ENCODE measurements around the gene MACROD1. TPM values are rescaled to one million over a fixed set of nuclear protein-coding genes. Genes with fewer than 3 reads are reported as not detected.
A peak's percentile ranks its signal among the peaks of the same experiment; 100 is the strongest.

The MACROD1 gene
- total and polyA plus RNA-seq, 2 of the 13 experiments (the other 11 are each of a cell fraction or from before 2014, with no cell fraction given) = 23.1 to 34.5 TPM

GRCh38 chr11:64007629-64008282 lies 158.2 kb downstream of the MACROD1 start (continued):
- TF ChIP-seq HMG20A (CRISPR knock-in tag; IDR thresholded peaks at IDR 0.05; ENCODE audit: borderline replicate concordance) (peak; percentile 62; the same call in 1 of the 2 replicates), POGZ (CRISPR knock-in tag; IDR thresholded peaks at IDR 0.05) (peak; percentile 59), ZBTB49 (CRISPR knock-in tag; IDR thresholded peaks at IDR 0.05; ENCODE audit: borderline replicate concordance) (no peak), NFE2L2 (IDR thresholded peaks at IDR 0.05; ENCODE audit: low read length) (no peak), RCOR2 (CRISPR knock-in tag; IDR thresholded peaks at IDR 0.05) (peak; percentile 72; the same call in 1 of the 2 replicates), STAG1 (CRISPR knock-in tag; IDR thresholded peaks at IDR 0.05) (peak; percentile 47), MYPOP (CRISPR knock-in tag; IDR thresholded peaks at IDR 0.05) (peak; percentile 98), PTBP1 (IDR thresholded peaks at IDR 0.05; ENCODE audit: low read depth, low read length, poor library complexity, severe bottlenecking) (no peak), ZNF530 (CRISPR knock-in tag; IDR thresholded peaks at IDR 0.05; ENCODE audit: low read depth) (no peak), MZF1 (CRISPR knock-in tag; IDR thresholded peaks at IDR 0.05; ENCODE audit: borderline replicate concordance) (no peak), MED1 (CRISPR knock-in tag; IDR thresholded peaks at IDR 0.05) (peak; percentile 79), ZNF646 (CRISPR knock-in tag; IDR thresholded peaks at IDR 0.05) (no peak), ZNF569 (CRISPR knock-in tag; IDR thresholded peaks at IDR 0.05; ENCODE audit: borderline replicate concordance) (no peak), RNF2 (conservative IDR thresholded peaks at IDR 0.05; ENCODE audit: low read depth) (peak; percentile 42; the same call in 1 of the 2 replicates), LCORL (IDR thresholded peaks at IDR 0.05) (no peak), LCORL (CRISPR knock-in tag; IDR thresholded peaks at IDR 0.05) (peak; percentile 73; the same call in 1 of the 2 replicates), ZNF460 (CRISPR knock-in tag; IDR thresholded peaks at IDR 0.05; ENCODE audit: borderline replicate concordance) (no peak), NR2F2 (IDR thresholded peaks at IDR 0.05; ENCODE audit: borderline replicate concordance, low read depth) (peak; percentile 72)
- TF ChIP-seq, protein P1, sequence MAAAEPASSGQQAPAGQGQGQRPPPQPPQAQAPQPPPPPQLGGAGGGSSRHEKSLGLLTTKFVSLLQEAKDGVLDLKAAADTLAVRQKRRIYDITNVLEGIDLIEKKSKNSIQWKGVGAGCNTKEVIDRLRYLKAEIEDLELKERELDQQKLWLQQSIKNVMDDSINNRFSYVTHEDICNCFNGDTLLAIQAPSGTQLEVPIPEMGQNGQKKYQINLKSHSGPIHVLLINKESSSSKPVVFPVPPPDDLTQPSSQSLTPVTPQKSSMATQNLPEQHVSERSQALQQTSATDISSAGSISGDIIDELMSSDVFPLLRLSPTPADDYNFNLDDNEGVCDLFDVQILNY (CRISPR knock-in tag; conservative IDR thresholded peaks at IDR 0.05) = 0 out of 2 replicates have a peak, but pooled peaks have one; percentile 59

Measured in HepG2 (cell line).